HG02885 (cell line): ENCODE measurements around the gene LPCAT1.

ENCODE experiments used
- ATAC-seq: cut with Tn5 transposase; IDR thresholded peaks from one replicate; pipeline ENCODE4 v1.9.1; 2021; ENCODE audit warnings: mild to moderate bottlenecking; ENCODE audit not compliant: unreplicated experiment, poor library complexity

Gene LPCAT1

DNA sequence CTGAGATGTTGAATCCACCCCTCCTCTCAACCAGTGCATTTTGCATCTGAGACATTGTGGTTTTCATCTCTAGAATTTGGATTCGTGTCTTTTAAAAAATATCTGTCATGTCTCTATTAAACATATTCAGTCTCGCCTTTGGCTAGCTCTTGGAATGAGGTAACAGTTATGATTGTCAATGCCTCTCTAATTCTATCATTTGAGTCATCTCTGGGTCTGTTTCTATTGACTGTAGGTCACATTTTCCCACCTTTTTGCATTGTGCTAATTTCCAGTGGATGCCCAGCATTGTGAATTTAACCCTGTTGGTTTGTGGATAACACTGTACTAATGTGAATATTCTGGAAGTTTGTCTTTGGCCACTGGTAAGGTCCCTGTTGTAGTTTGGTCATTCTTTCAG, 70.1 kb downstream of the LPCAT1 start:
- no peak for ATAC-seq

DNA sequence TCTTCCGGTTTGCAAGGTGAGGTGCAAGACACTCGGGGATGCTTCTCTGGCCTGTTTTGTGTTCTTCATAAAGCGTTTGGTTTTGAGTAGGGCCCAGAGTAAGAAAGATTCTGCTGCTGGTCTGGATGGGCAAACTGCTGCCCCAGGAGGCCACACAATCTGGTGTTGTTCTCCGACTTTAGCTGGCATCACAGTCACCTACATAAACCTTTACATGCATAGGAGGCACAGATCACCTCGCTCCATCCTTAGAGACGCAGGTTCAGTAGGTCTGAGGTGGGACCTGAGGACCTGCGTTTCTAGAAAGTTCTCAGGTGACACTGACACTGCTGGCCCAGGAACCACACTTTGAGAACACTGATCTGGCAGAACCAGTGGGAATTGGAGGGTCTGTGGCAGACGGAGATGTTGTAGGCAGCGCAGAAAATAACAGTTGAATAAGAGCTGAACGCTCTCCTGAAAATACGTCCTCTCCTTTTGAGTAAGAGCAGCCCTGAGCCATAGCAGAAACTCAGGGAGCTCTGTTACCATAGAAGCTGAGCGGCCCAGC, 74.6 kb downstream of the LPCAT1 start:
- ATAC-seq, result no peak

GRCh38 chr5:1448511-1449011, 75.2 kb downstream of the LPCAT1 start:
- ATAC-seq, result no peak

- no peak for ATAC-seq
Observed at GRCh38 chr5:1447671-1448361, 75.9 kb downstream of the LPCAT1 start.

GRCh38 chr5:1446602-1447343, 77.0 kb downstream of the LPCAT1 start:
- ATAC-seq, result no peak

- ATAC-seq, result no peak
Observed at GRCh38 chr5:1445689-1446601, 77.8 kb downstream of the LPCAT1 start.

GRCh38 chr5:1445313-1445688, 78.5 kb downstream of the LPCAT1 start, which contains the start of gene SLC6A3:
SLC6A3 (minus strand) TSS chr5:1445440; CDS start chr5:1443197, 2,243 bp downstream.
- ATAC-seq, result no peak

DNA sequence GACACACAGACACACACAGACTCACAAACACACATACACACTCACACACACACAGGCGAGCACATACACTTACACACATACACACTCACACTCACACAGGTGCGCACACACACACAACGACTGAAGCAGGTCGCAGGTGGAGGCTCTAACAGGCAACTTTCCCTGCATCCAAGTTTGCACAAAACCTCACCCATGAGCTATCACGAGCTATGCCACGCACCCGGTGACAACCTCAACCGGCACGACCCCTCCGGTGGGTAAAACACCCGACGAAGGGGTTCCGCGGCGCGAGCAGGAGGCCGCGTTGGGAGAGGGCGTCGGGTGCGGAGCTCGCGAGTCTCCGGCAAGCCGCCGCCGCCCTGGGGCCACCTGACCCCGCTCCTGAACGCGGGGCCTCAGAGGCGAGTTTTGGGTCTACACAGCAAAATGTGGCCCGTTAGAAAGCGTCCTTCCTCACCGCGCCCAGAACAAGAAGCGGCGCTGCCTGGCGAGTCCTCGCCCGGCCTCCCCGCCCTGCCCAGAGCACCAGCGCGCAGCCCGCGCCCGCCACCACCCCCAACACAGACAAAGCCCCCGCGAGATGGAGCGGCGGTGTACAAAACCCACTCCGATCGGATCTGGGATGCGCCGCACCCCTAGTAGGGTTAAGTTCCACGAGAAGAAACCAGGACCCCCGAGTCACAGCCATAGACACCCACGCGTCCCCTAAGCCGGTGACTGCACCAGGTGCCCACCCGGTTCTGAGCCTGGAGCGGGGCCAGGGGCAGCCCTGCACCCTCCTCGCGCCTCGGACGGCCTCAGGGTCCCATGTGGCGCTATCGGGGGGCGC, 79.2 kb downstream of the LPCAT1 start:
- ATAC-seq, result no peak

DNA sequence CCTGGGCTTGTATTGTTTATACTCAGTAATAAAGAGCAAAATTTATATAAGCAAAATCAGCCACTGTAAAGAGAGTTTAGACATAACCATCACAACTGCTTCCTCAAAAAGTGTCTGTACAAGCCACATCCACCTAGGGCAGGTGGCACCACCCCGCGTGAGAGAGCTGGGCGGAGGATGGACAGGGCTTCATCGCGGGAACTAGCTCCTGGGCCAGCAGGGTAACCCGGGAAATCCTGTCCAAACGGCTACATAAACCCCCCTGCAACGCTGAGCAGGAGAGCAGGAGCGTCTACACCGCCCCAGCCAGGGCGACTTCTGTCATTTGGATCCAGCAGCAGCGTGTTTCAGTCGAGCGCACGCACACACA, 79.8 kb downstream of the LPCAT1 start:
- no peak for ATAC-seq

DNA sequence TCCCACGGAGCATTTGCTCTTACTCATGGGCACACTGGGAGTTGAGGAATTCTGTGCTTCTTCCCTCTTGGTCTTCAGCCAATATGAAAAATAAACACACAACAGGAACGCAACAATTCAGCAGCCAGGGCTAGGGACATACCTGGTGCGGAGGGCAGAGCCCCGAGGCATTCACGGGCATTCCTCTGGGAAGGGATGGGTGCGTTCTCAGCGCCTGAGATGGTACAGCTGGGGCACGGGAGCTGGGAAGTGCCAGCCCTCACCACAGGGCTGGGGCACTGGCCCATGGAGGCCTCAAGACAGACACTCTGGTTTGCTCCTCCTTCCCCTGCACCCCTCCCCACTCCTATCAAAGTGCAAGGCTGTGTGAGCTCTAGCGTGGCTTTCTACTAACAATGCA, 80.6 kb downstream of the LPCAT1 start:
- no peak for ATAC-seq

- ATAC-seq, result no peak
Observed at GRCh38 chr5:1442222-1443145, 81.3 kb downstream of the LPCAT1 start.

GRCh38 chr5:1441166-1441865, 82.4 kb downstream of the LPCAT1 start:
- ATAC-seq, result no peak

GRCh38 chr5:1440098-1440493, 83.7 kb downstream of the LPCAT1 start:
- no peak for ATAC-seq

DNA sequence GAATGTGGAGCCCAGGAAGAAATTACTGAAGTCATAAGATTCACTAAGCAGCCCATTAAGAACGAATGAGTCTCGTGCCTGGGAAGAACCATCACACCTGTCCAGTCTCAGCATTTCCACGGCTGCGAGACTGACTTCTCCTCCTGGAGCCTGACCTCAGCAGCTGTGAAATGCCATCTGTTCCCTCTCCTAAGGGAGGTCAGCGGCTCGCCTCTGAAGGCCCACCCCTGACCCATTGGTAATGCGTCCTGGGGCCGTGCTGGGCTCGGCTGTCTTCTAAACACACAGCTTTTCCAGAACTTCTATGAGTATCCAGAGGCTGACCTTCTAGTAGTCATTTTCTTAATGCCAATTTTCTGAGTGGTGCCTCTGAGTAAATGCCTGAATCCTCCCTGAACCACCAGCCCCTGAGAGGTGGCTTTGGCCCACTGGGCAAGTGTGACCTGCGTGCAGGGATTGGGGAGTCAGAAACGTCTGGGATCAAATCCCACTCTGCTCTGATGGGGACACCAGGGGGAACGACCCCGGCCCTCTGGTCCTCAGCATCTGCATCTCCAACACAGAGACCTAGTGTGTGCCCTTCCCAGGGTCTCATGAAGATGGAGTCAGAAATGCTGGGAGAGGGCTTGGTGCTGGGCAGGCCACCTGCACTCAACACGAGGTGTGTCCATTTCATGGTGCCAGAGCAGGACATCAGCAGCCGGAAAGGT, 84.2 kb downstream of the LPCAT1 start:
- no peak for ATAC-seq

- ATAC-seq, result no peak
Observed at GRCh38 chr5:1438871-1439270, 84.9 kb downstream of the LPCAT1 start.

DNA sequence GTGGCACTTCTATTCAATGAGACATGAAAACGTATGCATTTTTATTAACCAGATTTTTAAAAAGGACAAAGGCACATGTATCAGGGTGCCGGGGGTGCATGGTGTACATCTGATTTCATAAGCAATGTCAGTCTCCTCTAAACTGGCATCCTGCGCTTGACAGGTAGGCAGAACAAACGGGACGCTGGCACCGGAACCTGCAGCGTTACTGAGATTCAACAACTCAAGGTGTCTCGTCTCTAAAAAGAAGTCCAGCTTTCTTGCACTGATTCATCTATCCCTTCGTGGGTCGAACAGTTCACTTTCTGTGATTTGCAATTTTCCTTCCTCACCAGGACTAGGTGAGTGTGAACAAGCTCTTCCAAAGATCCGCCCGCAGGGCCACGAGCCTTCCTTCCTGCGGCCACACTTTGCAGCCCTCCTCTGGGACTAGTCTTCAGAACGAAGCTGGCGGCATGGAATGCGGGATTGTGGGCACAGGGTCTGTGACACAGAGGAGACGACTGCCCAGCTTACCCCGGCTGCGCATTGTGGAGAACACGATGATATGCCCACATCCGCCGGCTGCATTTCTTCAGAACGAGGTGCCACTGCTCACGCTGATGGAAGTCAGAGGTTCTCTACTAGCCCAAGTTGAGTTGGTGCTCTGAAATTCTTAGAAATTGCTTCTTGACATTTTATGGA, 85.7 kb downstream of the LPCAT1 start:
- no peak for ATAC-seq
